GM12878 (cell line): ENCODE measurements around the gene CCDC27.

ENCODE experiments used
- EZH2 ChIP-seq: IDR thresholded peaks from 2 replicates; pipeline ENCODE4 v1.6.1; 2012; ENCODE audit warnings: low read depth, mild to moderate bottlenecking, control low read depth, inconsistent platforms, low read length, borderline replicate concordance; ENCODE audit not compliant: control insufficient read depth
- JUND ChIP-seq: IDR thresholded peaks from 2 replicates; pipeline ENCODE4 v1.6.1; 2012; ENCODE audit warnings: low read depth, mild to moderate bottlenecking, low read length, improper control_type of control experiment, moderate library complexity
- MYC ChIP-seq: IDR thresholded peaks from 2 replicates; pipeline ENCODE4 v1.6.1; 2011; ENCODE audit warnings: mild to moderate bottlenecking, low read length, moderate library complexity, inconsistent platforms; ENCODE audit not compliant: insufficient read depth, insufficient replicate concordance, insufficient read length, severe bottlenecking
- POLR2A ChIP-seq: IDR thresholded peaks from 2 replicates; pipeline ENCODE4 v1.6.1; 2011; ENCODE audit warnings: low read depth, mild to moderate bottlenecking, low read length
- POLR2AphosphoS5 ChIP-seq: IDR thresholded peaks from 2 replicates; pipeline ENCODE4 v1.6.1; 2011; ENCODE audit warnings: mild to moderate bottlenecking, low read length, inconsistent platforms
- RB1 ChIP-seq: fragments of 450-650 bp; formaldehyde crosslinking; IDR thresholded peaks from 2 replicates; pipeline ENCODE4 v1.6.1; 2017; ENCODE audit warnings: mild to moderate bottlenecking, borderline replicate concordance
- SIN3A ChIP-seq: IDR thresholded peaks from 2 replicates; pipeline ENCODE4 v1.6.1; 2012; ENCODE audit warnings: low read depth, low read length, improper control_type of control experiment
- SIX5 ChIP-seq: IDR thresholded peaks from 2 replicates; pipeline ENCODE4 v1.6.1; 2011; ENCODE audit warnings: mild to moderate bottlenecking, low read depth, low read length, moderate library complexity; ENCODE audit not compliant: severe bottlenecking
- SMARCA5 ChIP-seq: fragments of 450-650 bp; IDR thresholded peaks from 2 replicates; pipeline ENCODE4 v1.6.1; 2017; ENCODE audit warnings: mild to moderate bottlenecking
- SP1 ChIP-seq: IDR thresholded peaks from one replicate; pipeline ENCODE4 v1.6.1; 2011; ENCODE audit warnings: low read depth, low read length
- TF ChIP-seq, protein P1 (sequence below): IDR thresholded peaks from 2 replicates; pipeline ENCODE4 v1.6.1; 2012; ENCODE audit warnings: mild to moderate bottlenecking, low read depth, low read length
- TF ChIP-seq, protein P2 (sequence below): fragments of 450-650 bp; IDR thresholded peaks from 2 replicates; pipeline ENCODE4 v1.6.1; 2018; ENCODE audit warnings: borderline replicate concordance, mild to moderate bottlenecking; ENCODE audit not compliant: partially characterized antibody
- TF ChIP-seq, protein P3 (sequence below): IDR thresholded peaks from 2 replicates; pipeline ENCODE4 v1.6.1; 2012; ENCODE audit warnings: improper control_type of control experiment, low read depth, low read length; ENCODE audit not compliant: insufficient replicate concordance
- TF ChIP-seq, protein P4 (sequence below): IDR thresholded peaks from 2 replicates; pipeline ENCODE4 v1.6.1; 2011; ENCODE audit warnings: borderline replicate concordance, low read depth, mild to moderate bottlenecking, moderate library complexity, low read length; ENCODE audit not compliant: insufficient read depth, poor library complexity, severe bottlenecking

DNA sequence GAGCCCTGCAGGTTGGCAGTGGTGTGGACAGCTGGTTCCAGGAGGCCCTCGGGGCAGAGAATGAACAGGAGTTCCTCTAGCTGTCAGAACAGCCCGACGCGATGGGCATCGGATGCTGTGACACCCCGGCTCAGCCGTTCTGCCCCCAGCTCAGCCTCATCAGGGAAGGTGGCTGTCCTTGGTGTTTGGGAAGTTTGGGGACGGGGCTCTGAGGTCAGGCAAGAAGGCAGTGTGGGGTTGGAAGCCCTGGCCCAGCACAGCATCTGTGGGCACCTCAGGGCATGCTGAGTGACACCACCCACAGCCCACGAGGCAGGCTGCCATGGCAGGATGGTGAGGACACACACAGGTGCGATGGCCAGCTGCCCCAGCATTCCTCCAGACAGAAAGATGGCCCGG is 40.9 kb upstream of the CCDC27 start:
- TF ChIP-seq MYC (no peak), POLR2AphosphoS5 (no peak), SP1 (no peak), SMARCA5 (no peak), JUND (no peak), EZH2 (no peak), RB1 (no peak), SIN3A (no peak), POLR2A (no peak), SIX5 (no peak)
- TF ChIP-seq, protein P1, sequence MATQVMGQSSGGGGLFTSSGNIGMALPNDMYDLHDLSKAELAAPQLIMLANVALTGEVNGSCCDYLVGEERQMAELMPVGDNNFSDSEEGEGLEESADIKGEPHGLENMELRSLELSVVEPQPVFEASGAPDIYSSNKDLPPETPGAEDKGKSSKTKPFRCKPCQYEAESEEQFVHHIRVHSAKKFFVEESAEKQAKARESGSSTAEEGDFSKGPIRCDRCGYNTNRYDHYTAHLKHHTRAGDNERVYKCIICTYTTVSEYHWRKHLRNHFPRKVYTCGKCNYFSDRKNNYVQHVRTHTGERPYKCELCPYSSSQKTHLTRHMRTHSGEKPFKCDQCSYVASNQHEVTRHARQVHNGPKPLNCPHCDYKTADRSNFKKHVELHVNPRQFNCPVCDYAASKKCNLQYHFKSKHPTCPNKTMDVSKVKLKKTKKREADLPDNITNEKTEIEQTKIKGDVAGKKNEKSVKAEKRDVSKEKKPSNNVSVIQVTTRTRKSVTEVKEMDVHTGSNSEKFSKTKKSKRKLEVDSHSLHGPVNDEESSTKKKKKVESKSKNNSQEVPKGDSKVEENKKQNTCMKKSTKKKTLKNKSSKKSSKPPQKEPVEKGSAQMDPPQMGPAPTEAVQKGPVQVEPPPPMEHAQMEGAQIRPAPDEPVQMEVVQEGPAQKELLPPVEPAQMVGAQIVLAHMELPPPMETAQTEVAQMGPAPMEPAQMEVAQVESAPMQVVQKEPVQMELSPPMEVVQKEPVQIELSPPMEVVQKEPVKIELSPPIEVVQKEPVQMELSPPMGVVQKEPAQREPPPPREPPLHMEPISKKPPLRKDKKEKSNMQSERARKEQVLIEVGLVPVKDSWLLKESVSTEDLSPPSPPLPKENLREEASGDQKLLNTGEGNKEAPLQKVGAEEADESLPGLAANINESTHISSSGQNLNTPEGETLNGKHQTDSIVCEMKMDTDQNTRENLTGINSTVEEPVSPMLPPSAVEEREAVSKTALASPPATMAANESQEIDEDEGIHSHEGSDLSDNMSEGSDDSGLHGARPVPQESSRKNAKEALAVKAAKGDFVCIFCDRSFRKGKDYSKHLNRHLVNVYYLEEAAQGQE: no peak
- TF ChIP-seq, protein P2, sequence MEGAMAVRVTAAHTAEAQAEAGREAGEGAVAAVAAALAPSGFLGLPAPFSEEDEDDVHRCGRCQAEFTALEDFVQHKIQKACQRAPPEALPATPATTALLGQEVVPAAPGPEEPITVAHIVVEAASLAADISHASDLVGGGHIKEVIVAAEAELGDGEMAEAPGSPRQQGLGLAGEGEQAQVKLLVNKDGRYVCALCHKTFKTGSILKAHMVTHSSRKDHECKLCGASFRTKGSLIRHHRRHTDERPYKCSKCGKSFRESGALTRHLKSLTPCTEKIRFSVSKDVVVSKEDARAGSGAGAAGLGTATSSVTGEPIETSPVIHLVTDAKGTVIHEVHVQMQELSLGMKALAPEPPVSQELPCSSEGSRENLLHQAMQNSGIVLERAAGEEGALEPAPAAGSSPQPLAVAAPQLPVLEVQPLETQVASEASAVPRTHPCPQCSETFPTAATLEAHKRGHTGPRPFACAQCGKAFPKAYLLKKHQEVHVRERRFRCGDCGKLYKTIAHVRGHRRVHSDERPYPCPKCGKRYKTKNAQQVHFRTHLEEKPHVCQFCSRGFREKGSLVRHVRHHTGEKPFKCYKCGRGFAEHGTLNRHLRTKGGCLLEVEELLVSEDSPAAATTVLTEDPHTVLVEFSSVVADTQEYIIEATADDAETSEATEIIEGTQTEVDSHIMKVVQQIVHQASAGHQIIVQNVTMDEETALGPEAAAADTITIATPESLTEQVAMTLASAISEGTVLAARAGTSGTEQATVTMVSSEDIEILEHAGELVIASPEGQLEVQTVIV: no peak
- TF ChIP-seq, protein P3, sequence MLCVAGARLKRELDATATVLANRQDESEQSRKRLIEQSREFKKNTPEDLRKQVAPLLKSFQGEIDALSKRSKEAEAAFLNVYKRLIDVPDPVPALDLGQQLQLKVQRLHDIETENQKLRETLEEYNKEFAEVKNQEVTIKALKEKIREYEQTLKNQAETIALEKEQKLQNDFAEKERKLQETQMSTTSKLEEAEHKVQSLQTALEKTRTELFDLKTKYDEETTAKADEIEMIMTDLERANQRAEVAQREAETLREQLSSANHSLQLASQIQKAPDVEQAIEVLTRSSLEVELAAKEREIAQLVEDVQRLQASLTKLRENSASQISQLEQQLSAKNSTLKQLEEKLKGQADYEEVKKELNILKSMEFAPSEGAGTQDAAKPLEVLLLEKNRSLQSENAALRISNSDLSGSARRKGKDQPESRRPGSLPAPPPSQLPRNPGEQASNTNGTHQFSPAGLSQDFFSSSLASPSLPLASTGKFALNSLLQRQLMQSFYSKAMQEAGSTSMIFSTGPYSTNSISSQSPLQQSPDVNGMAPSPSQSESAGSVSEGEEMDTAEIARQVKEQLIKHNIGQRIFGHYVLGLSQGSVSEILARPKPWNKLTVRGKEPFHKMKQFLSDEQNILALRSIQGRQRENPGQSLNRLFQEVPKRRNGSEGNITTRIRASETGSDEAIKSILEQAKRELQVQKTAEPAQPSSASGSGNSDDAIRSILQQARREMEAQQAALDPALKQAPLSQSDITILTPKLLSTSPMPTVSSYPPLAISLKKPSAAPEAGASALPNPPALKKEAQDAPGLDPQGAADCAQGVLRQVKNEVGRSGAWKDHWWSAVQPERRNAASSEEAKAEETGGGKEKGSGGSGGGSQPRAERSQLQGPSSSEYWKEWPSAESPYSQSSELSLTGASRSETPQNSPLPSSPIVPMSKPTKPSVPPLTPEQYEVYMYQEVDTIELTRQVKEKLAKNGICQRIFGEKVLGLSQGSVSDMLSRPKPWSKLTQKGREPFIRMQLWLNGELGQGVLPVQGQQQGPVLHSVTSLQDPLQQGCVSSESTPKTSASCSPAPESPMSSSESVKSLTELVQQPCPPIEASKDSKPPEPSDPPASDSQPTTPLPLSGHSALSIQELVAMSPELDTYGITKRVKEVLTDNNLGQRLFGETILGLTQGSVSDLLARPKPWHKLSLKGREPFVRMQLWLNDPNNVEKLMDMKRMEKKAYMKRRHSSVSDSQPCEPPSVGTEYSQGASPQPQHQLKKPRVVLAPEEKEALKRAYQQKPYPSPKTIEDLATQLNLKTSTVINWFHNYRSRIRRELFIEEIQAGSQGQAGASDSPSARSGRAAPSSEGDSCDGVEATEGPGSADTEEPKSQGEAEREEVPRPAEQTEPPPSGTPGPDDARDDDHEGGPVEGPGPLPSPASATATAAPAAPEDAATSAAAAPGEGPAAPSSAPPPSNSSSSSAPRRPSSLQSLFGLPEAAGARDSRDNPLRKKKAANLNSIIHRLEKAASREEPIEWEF: no peak
- TF ChIP-seq, protein P4, sequence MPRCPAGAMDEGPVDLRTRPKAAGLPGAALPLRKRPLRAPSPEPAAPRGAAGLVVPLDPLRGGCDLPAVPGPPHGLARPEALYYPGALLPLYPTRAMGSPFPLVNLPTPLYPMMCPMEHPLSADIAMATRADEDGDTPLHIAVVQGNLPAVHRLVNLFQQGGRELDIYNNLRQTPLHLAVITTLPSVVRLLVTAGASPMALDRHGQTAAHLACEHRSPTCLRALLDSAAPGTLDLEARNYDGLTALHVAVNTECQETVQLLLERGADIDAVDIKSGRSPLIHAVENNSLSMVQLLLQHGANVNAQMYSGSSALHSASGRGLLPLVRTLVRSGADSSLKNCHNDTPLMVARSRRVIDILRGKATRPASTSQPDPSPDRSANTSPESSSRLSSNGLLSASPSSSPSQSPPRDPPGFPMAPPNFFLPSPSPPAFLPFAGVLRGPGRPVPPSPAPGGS: no peak
